ENCODE data around the gene CRHR2.

Gene CRHR2

GRCh38 chr7:30665043-30665442 lies 17.2 kb downstream of the CRHR2 start:
- no peaks in the 10 kb centered on the region for H3K36me3 ChIP-seq (ENCODE audit: control insufficient read depth, insufficient read depth, low read length)
- no CpG with 5 or more reads among the region's 8 CpGs for WGBS (ENCODE audit: insufficient coverage, insufficient read length)
- no peaks in the 10 kb centered on the region for H3K27me3 ChIP-seq (ENCODE audit: control insufficient read depth, insufficient read depth, low read length)
- no peak overlapping the region for H3K27ac ChIP-seq (ENCODE audit: low read length)
- no peaks in the 10 kb centered on the region for H3K4me1 ChIP-seq (ENCODE audit: control insufficient read depth, insufficient read depth, low read length)
- H3K9me3 ChIP-seq (ENCODE audit: control insufficient read depth, insufficient read depth, low read length): no peaks in the 10 kb centered on the region
- H3K4me3 ChIP-seq (ENCODE audit: low read length): no peak overlapping the region
- no peak for DNase-seq (ENCODE audit: low read depth, low spot score)

GRCh38 chr7:30664184-30664885 lies 17.9 kb downstream of the CRHR2 start:
- DNase-seq (ENCODE audit: low read depth, low spot score): no peak
- H3K9me3 ChIP-seq (ENCODE audit: control insufficient read depth, insufficient read depth, low read length): no peaks in the 10 kb centered on the region
- H3K27ac ChIP-seq (ENCODE audit: low read length): no peak overlapping the region
- H3K36me3 ChIP-seq (ENCODE audit: control insufficient read depth, insufficient read depth, low read length): no peaks in the 10 kb centered on the region
- WGBS (ENCODE audit: insufficient coverage, insufficient read length): no CpG with 5 or more reads among the region's 2 CpGs
- H3K27me3 ChIP-seq (ENCODE audit: control insufficient read depth, insufficient read depth, low read length): no peaks in the 10 kb centered on the region
- H3K4me1 ChIP-seq (ENCODE audit: control insufficient read depth, insufficient read depth, low read length): no peaks in the 10 kb centered on the region
- no peak overlapping the region for H3K4me3 ChIP-seq (ENCODE audit: low read length)

GRCh38 chr7:30663414-30663813 lies 18.8 kb downstream of the CRHR2 start:
- no peak overlapping the region for H3K27ac ChIP-seq (ENCODE audit: low read length)
- H3K4me1 ChIP-seq (ENCODE audit: control insufficient read depth, insufficient read depth, low read length): no peaks in the 10 kb centered on the region
- H3K36me3 ChIP-seq (ENCODE audit: control insufficient read depth, insufficient read depth, low read length): peaks cover 4% of the 10 kb centered on the region; the same call in 1 of the 2 replicates
- no peaks in the 10 kb centered on the region for H3K27me3 ChIP-seq (ENCODE audit: control insufficient read depth, insufficient read depth, low read length)
- no peak for DNase-seq (ENCODE audit: low read depth, low spot score)
- WGBS (ENCODE audit: insufficient coverage, insufficient read length): no CpG with 5 or more reads among the region's 4 CpGs
- no peak overlapping the region for H3K4me3 ChIP-seq (ENCODE audit: low read length)
- H3K9me3 ChIP-seq (ENCODE audit: control insufficient read depth, insufficient read depth, low read length): no peaks in the 10 kb centered on the region

GRCh38 chr7:30662431-30662939 lies 19.8 kb downstream of the CRHR2 start:
- no peak for DNase-seq (ENCODE audit: low read depth, low spot score)
- H3K27me3 ChIP-seq (ENCODE audit: control insufficient read depth, insufficient read depth, low read length): no peaks in the 10 kb centered on the region
- no peak overlapping the region for H3K27ac ChIP-seq (ENCODE audit: low read length)
- no peaks in the 10 kb centered on the region for H3K4me1 ChIP-seq (ENCODE audit: control insufficient read depth, insufficient read depth, low read length)
- H3K9me3 ChIP-seq (ENCODE audit: control insufficient read depth, insufficient read depth, low read length): no peaks in the 10 kb centered on the region
- WGBS (ENCODE audit: insufficient coverage, insufficient read length): no CpG with 5 or more reads among the region's 9 CpGs
- H3K36me3 ChIP-seq (ENCODE audit: control insufficient read depth, insufficient read depth, low read length): peaks cover 4% of the 10 kb centered on the region; the same call in 1 of the 2 replicates
- no peak overlapping the region for H3K4me3 ChIP-seq (ENCODE audit: low read length)

GRCh38 chr7:30661926-30662325 lies 20.3 kb downstream of the CRHR2 start:
- WGBS (ENCODE audit: insufficient coverage, insufficient read length): no CpG with 5 or more reads among the region's 6 CpGs
- Histone ChIP-seq H3K4me1 (ENCODE audit: control insufficient read depth, insufficient read depth, low read length) (no peaks in the 10 kb centered on the region), H3K36me3 (ENCODE audit: control insufficient read depth, insufficient read depth, low read length) (peaks cover 4% of the 10 kb centered on the region; the same call in 1 of the 2 replicates), H3K9me3 (ENCODE audit: control insufficient read depth, insufficient read depth, low read length) (no peaks in the 10 kb centered on the region), H3K27me3 (ENCODE audit: control insufficient read depth, insufficient read depth, low read length) (no peaks in the 10 kb centered on the region), H3K27ac (ENCODE audit: low read length) (no peak overlapping the region), H3K4me3 (ENCODE audit: low read length) (no peak overlapping the region)
- DNase-seq (ENCODE audit: low read depth, low spot score): no peak

GRCh38 chr7:30660331-30661255 lies 21.7 kb downstream of the CRHR2 start:
- Histone ChIP-seq H3K4me3 (ENCODE audit: low read length) (no peak overlapping the region), H3K4me1 (ENCODE audit: control insufficient read depth, insufficient read depth, low read length) (no peaks in the 10 kb centered on the region), H3K9me3 (ENCODE audit: control insufficient read depth, insufficient read depth, low read length) (no peaks in the 10 kb centered on the region), H3K27ac (ENCODE audit: low read length) (no peak overlapping the region), H3K36me3 (ENCODE audit: control insufficient read depth, insufficient read depth, low read length) (peaks cover 4% of the 10 kb centered on the region; the same call in 1 of the 2 replicates), H3K27me3 (ENCODE audit: control insufficient read depth, insufficient read depth, low read length) (no peaks in the 10 kb centered on the region)
- no CpG with 5 or more reads among the region's 16 CpGs for WGBS (ENCODE audit: insufficient coverage, insufficient read length)
- DNase-seq (ENCODE audit: low read depth, low spot score): no peak

GRCh38 chr7:30659312-30659711 lies 22.9 kb downstream of the CRHR2 start:
- WGBS (ENCODE audit: insufficient coverage, insufficient read length): no CpG with 5 or more reads among the region's 3 CpGs
- DNase-seq (ENCODE audit: low read depth, low spot score): no peak
- Histone ChIP-seq H3K27ac (ENCODE audit: low read length) (no peak overlapping the region), H3K4me1 (ENCODE audit: control insufficient read depth, insufficient read depth, low read length) (no peaks in the 10 kb centered on the region), H3K27me3 (ENCODE audit: control insufficient read depth, insufficient read depth, low read length) (no peaks in the 10 kb centered on the region), H3K4me3 (ENCODE audit: low read length) (no peak overlapping the region), H3K9me3 (ENCODE audit: control insufficient read depth, insufficient read depth, low read length) (no peaks in the 10 kb centered on the region), H3K36me3 (ENCODE audit: control insufficient read depth, insufficient read depth, low read length) (peaks cover 4% of the 10 kb centered on the region; the same call in 1 of the 2 replicates)

- no peak overlapping the region for H3K27ac ChIP-seq (ENCODE audit: low read length)
- H3K36me3 ChIP-seq (ENCODE audit: control insufficient read depth, insufficient read depth, low read length): peaks cover 4% of the 10 kb centered on the region; the same call in 1 of the 2 replicates
- no peaks in the 10 kb centered on the region for H3K4me1 ChIP-seq (ENCODE audit: control insufficient read depth, insufficient read depth, low read length)
- no peak overlapping the region for H3K4me3 ChIP-seq (ENCODE audit: low read length)
- no peak for DNase-seq (ENCODE audit: low read depth, low spot score)
- no peaks in the 10 kb centered on the region for H3K27me3 ChIP-seq (ENCODE audit: control insufficient read depth, insufficient read depth, low read length)
- no peaks in the 10 kb centered on the region for H3K9me3 ChIP-seq (ENCODE audit: control insufficient read depth, insufficient read depth, low read length)
- no CpG with 5 or more reads among the region's 3 CpGs for WGBS (ENCODE audit: insufficient coverage, insufficient read length)
Observed at GRCh38 chr7:30658479-30659074, 23.7 kb downstream of the CRHR2 start.

- no peak overlapping the region for H3K27ac ChIP-seq (ENCODE audit: low read length)
- no peak for DNase-seq (ENCODE audit: low read depth, low spot score)
- no peaks in the 10 kb centered on the region for H3K27me3 ChIP-seq (ENCODE audit: control insufficient read depth, insufficient read depth, low read length)
- no peaks in the 10 kb centered on the region for H3K4me1 ChIP-seq (ENCODE audit: control insufficient read depth, insufficient read depth, low read length)
- WGBS (ENCODE audit: insufficient coverage, insufficient read length): no CpG with 5 or more reads among the region's 2 CpGs
- no peaks in the 10 kb centered on the region for H3K9me3 ChIP-seq (ENCODE audit: control insufficient read depth, insufficient read depth, low read length)
- H3K36me3 ChIP-seq (ENCODE audit: control insufficient read depth, insufficient read depth, low read length): peaks cover 4% of the 10 kb centered on the region; the same call in 1 of the 2 replicates
- no peak overlapping the region for H3K4me3 ChIP-seq (ENCODE audit: low read length)
Observed at GRCh38 chr7:30657131-30657530, 25.1 kb downstream of the CRHR2 start.
